Esophagus (tissue), 2 donors: ENCODE results near the gene COA8. TPM values are rescaled to one million over a fixed set of nuclear protein-coding genes. Genes with fewer than 3 reads are reported as not detected.

Experiments
- H3K27ac ChIP-seq, 2 donors: one replicate each; pipeline ENCODE4 v1.5.1; 2013; ENCODE audit warnings: low read depth in 2 of 2, mild to moderate bottlenecking in 2 of 2, inconsistent platforms in 1 of 2, low read length in 1 of 2, moderate library complexity in 1 of 2
- H3K27me3 ChIP-seq, 2 donors: one replicate each; pipeline ENCODE4 v1.6.1; 2013; ENCODE audit warnings: low read length in 2 of 2, control low read depth in 1 of 2, mild to moderate bottlenecking in 1 of 2; ENCODE audit not compliant: insufficient read depth in 2 of 2, control insufficient read depth in 1 of 2
- H3K36me3 ChIP-seq, 2 donors: one replicate each; pipeline ENCODE4 v1.6.1; 2013; ENCODE audit warnings: low read length in 1 of 2; ENCODE audit not compliant: control insufficient read depth in 2 of 2, insufficient read depth in 2 of 2
- H3K4me1 ChIP-seq, 2 donors: one replicate each; pipeline ENCODE4 v1.6.1; 2013; ENCODE audit warnings: low read length in 1 of 2; ENCODE audit not compliant: control insufficient read depth in 2 of 2, insufficient read depth in 2 of 2
- H3K4me3 ChIP-seq, 2 donors: one replicate each; pipeline ENCODE4 v1.5.1; 2013; ENCODE audit warnings: low read length in 2 of 2, mild to moderate bottlenecking in 2 of 2, low read depth in 1 of 2, moderate library complexity in 1 of 2
- H3K9me3 ChIP-seq, 2 donors: one replicate each; pipeline ENCODE4 v1.6.1; 2013; ENCODE audit warnings: mild to moderate bottlenecking in 2 of 2, low read depth in 1 of 2, low read length in 1 of 2, moderate library complexity in 1 of 2; ENCODE audit not compliant: control insufficient read depth in 2 of 2, insufficient read depth in 1 of 2
- WGBS, 2 donors: extraction: QIAGEN DNeasy Blood & Tissue Kit; methylation state at CpG; one replicate each; pipeline ENCODE4 v1.1.7; 2013; 5-methylcytosine and 5-hydroxymethylcytosine counted together
- polyA plus RNA-seq, 2 donors: library from polyadenylated mRNA; stranded (reverse); fragments of 200-250 nt; gene quantifications; one replicate each; pipeline ENCODE4 v1.2.3, GENCODE V29; 2013
- donor health status: healthy with polysubstance abuse.
- donor health status: Bipolar disorder and iron deficiency.

Gene COA8
- polyA plus RNA-seq, 2 donors, result 35.1 to 39.3 TPM

GRCh38 chr14:103619057-103619456 lies 56.3 kb downstream of the COA8 start:
- 59 to 65% methylated on average over 5 of the region's 5 CpGs for WGBS, 2 donors
- Histone ChIP-seq H3K27ac (no peak overlapping the region), H3K36me3 (no peaks in the 10 kb centered on the region)

GRCh38 chr14:103621860-103622259 lies 59.1 kb downstream of the COA8 start:
- H3K4me3 ChIP-seq, result no peak overlapping the region
- H3K9me3 ChIP-seq, result no peaks in the 10 kb centered on the region
- H3K27me3 ChIP-seq, result no peaks in the 10 kb centered on the region
- H3K4me1 ChIP-seq, result peaks cover 0 to 9% of the 10 kb centered on the region in 2 donors
- 81 to 85% methylated on average over 5 of the region's 5 CpGs for WGBS, 2 donors
- H3K27ac ChIP-seq, result no peak overlapping the region
- no peaks in the 10 kb centered on the region for H3K36me3 ChIP-seq

More at GRCh38 chr14:103619057-103619456, 56.3 kb downstream of the COA8 start:
- Histone ChIP-seq H3K27me3 (no peaks in the 10 kb centered on the region), H3K9me3 (peaks cover 0 to 2% of the 10 kb centered on the region in 2 donors), H3K4me3 (no peak overlapping the region), H3K4me1 (peaks cover 0 to 3% of the 10 kb centered on the region in 2 donors)

- Histone ChIP-seq H3K36me3 (no peaks in the 10 kb centered on the region), H3K4me1 (peaks cover 0 to 12% of the 10 kb centered on the region in 2 donors), H3K9me3 (no peaks in the 10 kb centered on the region), H3K27ac (no peak overlapping the region), H3K4me3 (no peak overlapping the region), H3K27me3 (no peaks in the 10 kb centered on the region)
- 84 to 89% methylated on average over 4 of the region's 4 CpGs for WGBS, 2 donors
These were observed 60.5 kb downstream of the COA8 start for GRCh38 chr14:103623308-103623707.

- peak overlapping the region in 1 of 2 donors; percentile 56 for H3K27ac ChIP-seq
- no peaks in the 10 kb centered on the region for H3K27me3 ChIP-seq
- H3K4me1 ChIP-seq, result peaks cover 0 to 12% of the 10 kb centered on the region in 2 donors
- WGBS, 2 donors, result 65 to 69% methylated on average over 16 of the region's 16 CpGs
- no peak overlapping the region for H3K4me3 ChIP-seq
- no peaks in the 10 kb centered on the region for H3K9me3 ChIP-seq
- no peaks in the 10 kb centered on the region for H3K36me3 ChIP-seq
These were observed 61.2 kb downstream of the COA8 start for GRCh38 chr14:103623883-103624482.

- Histone ChIP-seq H3K9me3 (no peaks in the 10 kb centered on the region), H3K27me3 (no peaks in the 10 kb centered on the region), H3K36me3 (no peaks in the 10 kb centered on the region), H3K4me3 (no peak overlapping the region), H3K4me1 (peaks cover 0 to 12% of the 10 kb centered on the region in 2 donors), H3K27ac (peak overlapping the region; percentile 50 to 53)
- WGBS, 2 donors, result 10 to 30% methylated on average over 10 of the region's 10 CpGs
These were observed 62.1 kb downstream of the COA8 start for GRCh38 chr14:103624860-103625259.

GRCh38 chr14:103625356-103626095 lies 62.8 kb downstream of the COA8 start:
- Histone ChIP-seq H3K27me3 (no peaks in the 10 kb centered on the region), H3K27ac (peak overlapping the region; percentile 50 to 53), H3K4me3 (no peak overlapping the region), H3K36me3 (no peaks in the 10 kb centered on the region), H3K9me3 (no peaks in the 10 kb centered on the region), H3K4me1 (peaks cover 0 to 12% of the 10 kb centered on the region in 2 donors)
- WGBS, 2 donors, result 43 to 52% methylated on average over 11 of the region's 11 CpGs

GRCh38 chr14:103626146-103626850 lies 63.5 kb downstream of the COA8 start:
- Histone ChIP-seq H3K36me3 (no peaks in the 10 kb centered on the region), H3K9me3 (no peaks in the 10 kb centered on the region), H3K4me1 (peaks cover 0 to 15% of the 10 kb centered on the region in 2 donors), H3K4me3 (no peak overlapping the region), H3K27me3 (no peaks in the 10 kb centered on the region), H3K27ac (peak overlapping the region in 1 of 2 donors; percentile 9)
- 83 to 91% methylated on average over 5 of the region's 5 CpGs for WGBS, 2 donors

- 84 to 86% methylated on average over 16 of the region's 16 CpGs for WGBS, 2 donors
- Histone ChIP-seq H3K4me3 (no peak overlapping the region), H3K9me3 (no peaks in the 10 kb centered on the region), H3K4me1 (peaks cover 0 to 15% of the 10 kb centered on the region in 2 donors), H3K36me3 (peaks cover 0 to 2% of the 10 kb centered on the region in 2 donors), H3K27me3 (no peaks in the 10 kb centered on the region), H3K27ac (peak overlapping the region; percentile 90 to 95)
These were observed 64.6 kb downstream of the COA8 start for GRCh38 chr14:103627073-103628025.
